H9 (cell line): Measurements from ENCODE around the gene SPHKAP. TPM values are rescaled to one million over a fixed set of nuclear protein-coding genes. Genes with fewer than 3 reads are reported as not detected.

Source experiments
- DNase-seq: peaks from one replicate; pipeline ENCODE4 v3.0.0-alpha.2; 2017
- H2AFZ ChIP-seq: one replicate; pipeline ENCODE4 v1.6.1; 2013; ENCODE audit warnings: mild to moderate bottlenecking, low read length, control low read depth, moderate library complexity
- H2AK5ac ChIP-seq: 2 replicates; pipeline ENCODE4 v1.6.1; 2013; ENCODE audit warnings: low read length, control low read depth, mixed read lengths; ENCODE audit not compliant: insufficient read length
- H2BK120ac ChIP-seq: one replicate; pipeline ENCODE4 v1.6.1; 2013; ENCODE audit warnings: low read depth, mild to moderate bottlenecking, low read length, control low read depth, inconsistent platforms; ENCODE audit not compliant: poor library complexity, severe bottlenecking
- H2BK12ac ChIP-seq: 2 replicates; pipeline ENCODE4 v1.6.1; 2013; ENCODE audit warnings: low read length, control low read depth, mixed read lengths, low read depth; ENCODE audit not compliant: insufficient read length
- H2BK15ac ChIP-seq: 2 replicates; pipeline ENCODE4 v1.6.1; 2013; ENCODE audit warnings: low read depth, low read length, control low read depth
- H2BK20ac ChIP-seq: one replicate; pipeline ENCODE4 v1.6.1; 2013; ENCODE audit warnings: low read depth, mild to moderate bottlenecking, low read length, control low read depth, inconsistent platforms; ENCODE audit not compliant: poor library complexity, severe bottlenecking
- H2BK5ac ChIP-seq: 2 replicates; pipeline ENCODE4 v1.6.1; 2013; ENCODE audit warnings: low read length, control low read depth, mixed read lengths; ENCODE audit not compliant: insufficient read length
- H3K14ac ChIP-seq: 2 replicates; pipeline ENCODE4 v1.6.1; 2013; ENCODE audit warnings: low read length, control low read depth; ENCODE audit not compliant: insufficient read depth
- H3K18ac ChIP-seq: 2 replicates; pipeline ENCODE4 v1.6.1; 2013; ENCODE audit warnings: low read depth, mild to moderate bottlenecking, mixed read lengths, low read length, control low read depth; ENCODE audit not compliant: insufficient read length
- H3K23ac ChIP-seq: 2 replicates; pipeline ENCODE4 v1.6.1; 2013; ENCODE audit warnings: low read length, control low read depth, mixed read lengths, low read depth; ENCODE audit not compliant: insufficient read length
- H3K23me2 ChIP-seq: 2 replicates; pipeline ENCODE4 v1.6.1; 2013; ENCODE audit warnings: low read depth, mild to moderate bottlenecking, mixed read lengths, low read length, control low read depth; ENCODE audit not compliant: insufficient read length, poor library complexity, severe bottlenecking
- H3K27ac ChIP-seq: 2 replicates; pipeline ENCODE4 v1.5.1; 2013; ENCODE audit warnings: low read length, control low read depth, mixed read lengths, low read depth; ENCODE audit not compliant: insufficient read length
- H3K27me3 ChIP-seq: 2 replicates; pipeline ENCODE4 v1.6.1; 2013; ENCODE audit warnings: low read length, control low read depth, inconsistent platforms; ENCODE audit not compliant: insufficient read depth
- H3K4ac ChIP-seq: 2 replicates; pipeline ENCODE4 v1.6.1; 2013; ENCODE audit warnings: low read depth, mild to moderate bottlenecking, control low read depth, inconsistent platforms, low read length, moderate library complexity
- H3K4me1 ChIP-seq: 2 replicates; pipeline ENCODE4 v1.6.1; 2013; ENCODE audit warnings: low read length, control low read depth, inconsistent platforms; ENCODE audit not compliant: insufficient read depth
- H3K4me2 ChIP-seq: 2 replicates; pipeline ENCODE4 v1.6.1; 2013; ENCODE audit warnings: low read length, control low read depth, mixed read lengths; ENCODE audit not compliant: insufficient read length, insufficient read depth
- H3K56ac ChIP-seq: 2 replicates; pipeline ENCODE4 v1.6.1; 2013; ENCODE audit warnings: low read depth, mild to moderate bottlenecking, mixed read lengths, low read length, control low read depth; ENCODE audit not compliant: insufficient read length
- H3K79me1 ChIP-seq: 2 replicates; pipeline ENCODE4 v1.6.1; 2013; ENCODE audit warnings: low read depth, mild to moderate bottlenecking, moderate library complexity, low read length, control low read depth, inconsistent platforms; ENCODE audit not compliant: insufficient read depth, poor library complexity, severe bottlenecking
- H3K79me2 ChIP-seq: 2 replicates; pipeline ENCODE4 v1.6.1; 2013; ENCODE audit warnings: low read length, control low read depth, inconsistent platforms; ENCODE audit not compliant: insufficient read depth
- H3K9ac ChIP-seq: 2 replicates; pipeline ENCODE4 v1.6.1; 2013; ENCODE audit warnings: low read length, control low read depth, mixed read lengths; ENCODE audit not compliant: insufficient read length; ENCODE audit errors: extremely low read depth
- H3K9me3 ChIP-seq: one replicate; pipeline ENCODE4 v1.6.1; 2013; ENCODE audit warnings: low read depth, low read length, inconsistent platforms; ENCODE audit not compliant: control insufficient read depth
- H3T11ph ChIP-seq: one replicate; pipeline ENCODE4 v1.6.1; 2013; ENCODE audit warnings: mild to moderate bottlenecking, low read length, control low read depth, inconsistent platforms
- H4K20me1 ChIP-seq: one replicate; pipeline ENCODE4 v1.6.1; 2013; ENCODE audit not compliant: control insufficient read depth, insufficient read length, insufficient read depth
- H4K5ac ChIP-seq: 2 replicates; pipeline ENCODE4 v1.6.1; 2013; ENCODE audit warnings: low read depth, mild to moderate bottlenecking, mixed read lengths, low read length, control low read depth; ENCODE audit not compliant: insufficient read length
- H4K8ac ChIP-seq: replicated peaks from 2 replicates; pipeline ENCODE4 v1.6.1; 2013; ENCODE audit warnings: low read length, control low read depth, mixed read lengths, low read depth; ENCODE audit not compliant: insufficient read length
- H4K91ac ChIP-seq: 2 replicates; pipeline ENCODE4 v1.6.1; 2013; ENCODE audit warnings: low read depth, mild to moderate bottlenecking, moderate library complexity, mixed read lengths, low read length, control low read depth; ENCODE audit not compliant: insufficient read length
- H3K27ac Mint-ChIP-seq, 3 experiments: 2 replicates in 2 of 3; 3 replicates in 1 of 3; pipeline ENCODE4 v1.8.0; 2020 to 2021; ENCODE audit warnings: mixed read lengths in 3 of 3, mild to moderate bottlenecking in 1 of 3, moderate library complexity in 1 of 3
- H3K27me3 Mint-ChIP-seq: 2 replicates; pipeline ENCODE4 v1.8.0; 2021; ENCODE audit warnings: low read depth, mild to moderate bottlenecking, moderate library complexity, mixed read lengths
- H3K36me3 Mint-ChIP-seq, 3 experiments: 2 replicates in 2 of 3; 3 replicates in 1 of 3; pipeline ENCODE4 v1.8.0; 2020 to 2021; ENCODE audit warnings: low read depth in 3 of 3, mixed read lengths in 3 of 3; ENCODE audit not compliant: insufficient read depth in 1 of 3
- H3K4me1 Mint-ChIP-seq, 2 experiments: 2 replicates each; pipeline ENCODE4 v1.8.0; 2020; ENCODE audit warnings: mixed read lengths in 2 of 2
- H3K4me3 Mint-ChIP-seq, 2 experiments: 2 replicates in 1 of 2; 3 replicates in 1 of 2; pipeline ENCODE4 v1.8.0; 2020 to 2021; ENCODE audit warnings: mild to moderate bottlenecking in 2 of 2, mixed read lengths in 2 of 2, moderate library complexity in 1 of 2
- H3K9me3 Mint-ChIP-seq, 2 experiments: 2 replicates in 1 of 2; 3 replicates in 1 of 2; pipeline ENCODE4 v1.8.0; 2020; ENCODE audit warnings: mild to moderate bottlenecking in 2 of 2, mixed read lengths in 2 of 2, moderate library complexity in 1 of 2
- WGBS: extraction: QIAGEN DNeasy Blood & Tissue Kit; methylation state at CpG from one replicate; pipeline ENCODE4 v1.1.7; 2013; ENCODE audit warnings: missing lambda C conversion rate, low lambda C conversion rate, mixed read lengths; ENCODE audit not compliant: insufficient read length; ENCODE audit errors: extremely low coverage; 5-methylcytosine and 5-hydroxymethylcytosine counted together
- total RNA-seq: library from RNA; stranded (reverse); gene quantifications from 2 replicates; pipeline ENCODE4 v1.2.1, GENCODE V29; 2021
- TF ChIP-seq, protein P1 (sequence below): fragments of 200-600 bp; sonication (generic); conservative IDR thresholded peaks from 3 replicates; pipeline ENCODE4 v1.8.0; 2021; ENCODE audit warnings: antibody characterized with exemption, mild to moderate bottlenecking

SPHKAP gene
- total RNA-seq, 1 experiment from 2014 or later, result not detected

DNA sequence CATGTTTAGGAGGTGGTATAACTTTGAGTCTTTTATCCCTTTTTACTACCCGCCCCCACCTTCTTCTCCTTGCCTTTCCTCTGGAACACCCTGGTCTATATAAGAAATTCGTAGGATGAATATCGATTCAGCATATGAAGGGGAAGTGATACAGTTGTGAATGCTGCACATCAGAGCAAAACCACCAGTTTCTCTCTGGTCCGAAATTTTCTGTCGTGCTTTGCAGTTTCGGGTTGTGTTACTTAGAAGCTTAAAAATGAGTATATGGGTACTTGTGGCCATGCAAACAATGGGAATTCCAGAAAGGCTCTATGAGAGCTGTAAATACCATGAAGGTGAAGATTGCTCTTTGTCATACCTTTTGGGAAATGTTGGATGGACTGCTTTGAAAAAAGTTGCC is 249.5 kb downstream of the SPHKAP start:
- H2AK5ac ChIP-seq, result no peak overlapping the region
- H4K5ac ChIP-seq, result no peak overlapping the region
- peaks cover 13 to 15% of the 10 kb centered on the region in 2 experiments for H3K9me3 Mint-ChIP-seq
- peaks cover 0 to 5% (median 2%) of the 10 kb centered on the region in 3 experiments; a peak in 3 of 7 replicates for H3K36me3 Mint-ChIP-seq
- H3K4me2 ChIP-seq, result no peak overlapping the region
- no peak overlapping the region for H3K4me3 Mint-ChIP-seq
- H2BK15ac ChIP-seq, result no peak overlapping the region
- no peak overlapping the region for H2AFZ ChIP-seq
- no peaks in the 10 kb centered on the region for H4K20me1 ChIP-seq
- no peak overlapping the region for H3K56ac ChIP-seq
- H2BK20ac ChIP-seq, result no peak overlapping the region
- no peak for DNase-seq
- H3K18ac ChIP-seq, result no peak overlapping the region
- H3K27ac ChIP-seq, result no peak overlapping the region
- no peak overlapping the region for H4K91ac ChIP-seq
- no CpG with 5 or more reads among the region's 6 CpGs for WGBS
- H3K27me3 ChIP-seq, result no peaks in the 10 kb centered on the region
- no peak overlapping the region for H3T11ph ChIP-seq
- H3K27me3 Mint-ChIP-seq, result no peaks in the 10 kb centered on the region
- no peaks in the 10 kb centered on the region for H3K9me3 ChIP-seq
- no peak overlapping the region for H3K4ac ChIP-seq
- no peak overlapping the region for H2BK5ac ChIP-seq
- H3K79me2 ChIP-seq, result no peaks in the 10 kb centered on the region
- H4K8ac ChIP-seq, result no peak overlapping the region
- H3K23me2 ChIP-seq, result no peaks in the 10 kb centered on the region
- TF ChIP-seq, protein P1, sequence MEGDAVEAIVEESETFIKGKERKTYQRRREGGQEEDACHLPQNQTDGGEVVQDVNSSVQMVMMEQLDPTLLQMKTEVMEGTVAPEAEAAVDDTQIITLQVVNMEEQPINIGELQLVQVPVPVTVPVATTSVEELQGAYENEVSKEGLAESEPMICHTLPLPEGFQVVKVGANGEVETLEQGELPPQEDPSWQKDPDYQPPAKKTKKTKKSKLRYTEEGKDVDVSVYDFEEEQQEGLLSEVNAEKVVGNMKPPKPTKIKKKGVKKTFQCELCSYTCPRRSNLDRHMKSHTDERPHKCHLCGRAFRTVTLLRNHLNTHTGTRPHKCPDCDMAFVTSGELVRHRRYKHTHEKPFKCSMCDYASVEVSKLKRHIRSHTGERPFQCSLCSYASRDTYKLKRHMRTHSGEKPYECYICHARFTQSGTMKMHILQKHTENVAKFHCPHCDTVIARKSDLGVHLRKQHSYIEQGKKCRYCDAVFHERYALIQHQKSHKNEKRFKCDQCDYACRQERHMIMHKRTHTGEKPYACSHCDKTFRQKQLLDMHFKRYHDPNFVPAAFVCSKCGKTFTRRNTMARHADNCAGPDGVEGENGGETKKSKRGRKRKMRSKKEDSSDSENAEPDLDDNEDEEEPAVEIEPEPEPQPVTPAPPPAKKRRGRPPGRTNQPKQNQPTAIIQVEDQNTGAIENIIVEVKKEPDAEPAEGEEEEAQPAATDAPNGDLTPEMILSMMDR, result no peak
- no peak overlapping the region for H2BK12ac ChIP-seq
- no peak overlapping the region for H3K27ac Mint-ChIP-seq
- no peak overlapping the region for H3K9ac ChIP-seq
- H3K79me1 ChIP-seq, result no peaks in the 10 kb centered on the region
- no peak overlapping the region for H3K23ac ChIP-seq
- peaks cover 9 to 10% of the 10 kb centered on the region in 2 experiments; a peak in 3 of 4 replicates for H3K4me1 Mint-ChIP-seq
- no peaks in the 10 kb centered on the region for H3K4me1 ChIP-seq
- H2BK120ac ChIP-seq, result no peak overlapping the region
- no peak overlapping the region for H3K14ac ChIP-seq
